Left lung (tissue), 10 donors: ENCODE measurements around the gene APIP. TPM values are rescaled to one million over a fixed set of nuclear protein-coding genes. Genes with fewer than 3 reads are reported as not detected.
"Not testable (repeated sequence)": the region's sequence is repeated elsewhere in the genome, so short reads cannot be mapped to it uniquely, and the experiment has no call there.

ENCODE experiments used
- ATAC-seq: fragments of 200-7000 bp; cut with Tn5 transposase; one replicate; pipeline ENCODE4 v1.9.1; 2020; ENCODE audit warnings: moderate library complexity
- DNase-seq, 4 donors: peaks; one replicate each; pipeline ENCODE4 v3.0.0-alpha.2; 2013 to 2020
- H3K27ac ChIP-seq, 2 donors: fragments of 200-600 bp; sonication (generic) in 1 of 2; one replicate each; pipeline versions ENCODE4 v1.5.0 to v1.8.0; 2020 to 2021
- H3K27me3 ChIP-seq, 2 donors: fragments of 200-600 bp; sonication (generic) in 1 of 2; one replicate each; pipeline versions ENCODE4 v1.5.0 to v1.8.0; 2020 to 2021
- H3K36me3 ChIP-seq, 2 donors: fragments of 200-600 bp; sonication (generic) in 1 of 2; one replicate each; pipeline versions ENCODE4 v1.5.0 to v1.8.0; 2020 to 2021
- H3K4me1 ChIP-seq, 2 donors: fragments of 200-600 bp; one replicate each; pipeline ENCODE4 v1.8.0; 2021
- H3K4me3 ChIP-seq, 2 donors: fragments of 200-600 bp; sonication (generic) in 1 of 2; one replicate each; pipeline versions ENCODE4 v1.5.0 to v1.8.0; 2020 to 2021; ENCODE audit warnings: mild to moderate bottlenecking in 1 of 2
- H3K9me3 ChIP-seq, 2 donors: fragments of 200-600 bp; sonication (generic) in 1 of 2; one replicate each; pipeline versions ENCODE4 v1.5.0 to v1.8.0; 2020 to 2021
- intact Hi-C, 2 donors: fragments of 100-400 bp; cut with DNase I; formaldehyde crosslinking; loops; one replicate each; pipeline versions ENCODE4 v1.11.2 to v1.14.2; 2022
- polyA plus RNA-seq, 6 donors: library from polyadenylated mRNA; unstranded; fragments of 120-200 nt; gene quantifications; one replicate each; pipeline ENCODE4 v1.2.1, GENCODE V29; 2013; ENCODE audit not compliant: insufficient read length in 6 of 6
- total RNA-seq, 2 donors: library from RNA; stranded (reverse); fragmentation: NEBNext Ultra II Directional; extraction: Animal tissue kit (Norgen Biotek cat#: 25700); gene quantifications; one replicate each; pipeline ENCODE4 v1.2.1, GENCODE V29; 2021
- TF ChIP-seq, protein P1 (sequence below), 2 donors: fragments of 200-600 bp; sonication (generic) in 1 of 2; IDR thresholded peaks; one replicate each; pipeline versions ENCODE4 v1.5.0 to v1.8.0; 2021; ENCODE audit warnings: antibody characterized with exemption in 2 of 2
- donor health status: DM: no; HTN: yes; CAD: no.
- donor health status: DM: no; HTN: no; CAD: no.

Gene APIP
- total and polyA plus RNA-seq, 8 donors = 26.4 to 50.4 (median 35.4) TPM

DNA sequence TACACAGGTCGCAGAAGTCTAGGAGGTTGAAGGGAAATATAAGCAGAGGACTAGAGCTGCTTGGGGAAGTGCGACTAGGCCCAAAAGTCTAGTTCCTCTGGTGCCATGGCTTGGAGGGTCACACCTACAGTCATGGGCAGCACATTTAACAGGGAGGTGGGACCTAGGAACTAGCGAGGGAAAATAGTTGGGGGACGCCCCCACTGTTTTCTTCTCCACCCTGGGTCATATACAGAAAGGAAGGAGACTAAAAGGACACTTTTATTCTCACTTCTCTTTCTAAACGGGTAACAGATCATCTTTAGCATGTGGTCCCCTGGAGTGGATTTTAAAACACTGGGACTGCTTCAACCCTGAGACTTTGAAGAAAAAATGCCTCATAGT lies 16.6 kb downstream of the APIP start:
- no peak overlapping the region for H3K4me3 ChIP-seq
- ATAC-seq (no peak), DNase-seq (no peak)
- peaks cover 4 to 69% of the 10 kb centered on the region in 2 donors for H3K9me3 ChIP-seq
- intact Hi-C loops = no loop called here
- H3K4me1 ChIP-seq = no peaks in the 10 kb centered on the region
- no peaks in the 10 kb centered on the region for H3K27me3 ChIP-seq
- H3K36me3 ChIP-seq = peaks cover 0 to 13% of the 10 kb centered on the region in 2 donors
- H3K27ac ChIP-seq = no peak overlapping the region
- TF ChIP-seq, protein P1, sequence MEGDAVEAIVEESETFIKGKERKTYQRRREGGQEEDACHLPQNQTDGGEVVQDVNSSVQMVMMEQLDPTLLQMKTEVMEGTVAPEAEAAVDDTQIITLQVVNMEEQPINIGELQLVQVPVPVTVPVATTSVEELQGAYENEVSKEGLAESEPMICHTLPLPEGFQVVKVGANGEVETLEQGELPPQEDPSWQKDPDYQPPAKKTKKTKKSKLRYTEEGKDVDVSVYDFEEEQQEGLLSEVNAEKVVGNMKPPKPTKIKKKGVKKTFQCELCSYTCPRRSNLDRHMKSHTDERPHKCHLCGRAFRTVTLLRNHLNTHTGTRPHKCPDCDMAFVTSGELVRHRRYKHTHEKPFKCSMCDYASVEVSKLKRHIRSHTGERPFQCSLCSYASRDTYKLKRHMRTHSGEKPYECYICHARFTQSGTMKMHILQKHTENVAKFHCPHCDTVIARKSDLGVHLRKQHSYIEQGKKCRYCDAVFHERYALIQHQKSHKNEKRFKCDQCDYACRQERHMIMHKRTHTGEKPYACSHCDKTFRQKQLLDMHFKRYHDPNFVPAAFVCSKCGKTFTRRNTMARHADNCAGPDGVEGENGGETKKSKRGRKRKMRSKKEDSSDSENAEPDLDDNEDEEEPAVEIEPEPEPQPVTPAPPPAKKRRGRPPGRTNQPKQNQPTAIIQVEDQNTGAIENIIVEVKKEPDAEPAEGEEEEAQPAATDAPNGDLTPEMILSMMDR (IDR thresholded peaks at IDR 0.05) = no peak

DNA sequence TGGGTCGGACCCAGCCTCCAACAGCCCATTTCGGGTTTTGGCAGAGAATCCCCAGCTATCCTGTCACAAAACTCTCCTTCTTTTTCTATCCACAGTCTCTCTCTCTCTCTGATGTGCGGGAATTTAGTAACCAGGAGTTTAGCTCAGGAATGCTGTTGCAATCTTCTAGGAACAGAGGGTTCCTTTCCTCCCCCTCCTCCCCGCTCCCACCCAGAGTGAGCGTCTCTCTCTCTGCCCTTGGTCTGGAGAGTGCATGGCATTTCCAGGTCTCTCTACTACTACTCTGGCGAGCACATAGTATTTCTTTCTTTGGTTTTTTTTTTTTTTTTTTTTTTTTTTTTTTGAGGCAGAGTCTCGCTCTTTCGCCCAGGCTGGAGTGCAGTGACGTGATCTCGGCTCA lies 17.7 kb downstream of the APIP start:
- TF ChIP-seq, protein P1 (IDR thresholded peaks at IDR 0.05) = no peak
- Histone ChIP-seq H3K4me3 (no peak overlapping the region), H3K9me3 (peaks cover 4 to 68% of the 10 kb centered on the region in 2 donors), H3K27me3 (no peaks in the 10 kb centered on the region), H3K4me1 (no peaks in the 10 kb centered on the region), H3K27ac (no peak overlapping the region), H3K36me3 (peaks cover 0 to 13% of the 10 kb centered on the region in 2 donors)
- no peak for ATAC-seq
- intact Hi-C loops = no loop called here
- no peak for DNase-seq

DNA sequence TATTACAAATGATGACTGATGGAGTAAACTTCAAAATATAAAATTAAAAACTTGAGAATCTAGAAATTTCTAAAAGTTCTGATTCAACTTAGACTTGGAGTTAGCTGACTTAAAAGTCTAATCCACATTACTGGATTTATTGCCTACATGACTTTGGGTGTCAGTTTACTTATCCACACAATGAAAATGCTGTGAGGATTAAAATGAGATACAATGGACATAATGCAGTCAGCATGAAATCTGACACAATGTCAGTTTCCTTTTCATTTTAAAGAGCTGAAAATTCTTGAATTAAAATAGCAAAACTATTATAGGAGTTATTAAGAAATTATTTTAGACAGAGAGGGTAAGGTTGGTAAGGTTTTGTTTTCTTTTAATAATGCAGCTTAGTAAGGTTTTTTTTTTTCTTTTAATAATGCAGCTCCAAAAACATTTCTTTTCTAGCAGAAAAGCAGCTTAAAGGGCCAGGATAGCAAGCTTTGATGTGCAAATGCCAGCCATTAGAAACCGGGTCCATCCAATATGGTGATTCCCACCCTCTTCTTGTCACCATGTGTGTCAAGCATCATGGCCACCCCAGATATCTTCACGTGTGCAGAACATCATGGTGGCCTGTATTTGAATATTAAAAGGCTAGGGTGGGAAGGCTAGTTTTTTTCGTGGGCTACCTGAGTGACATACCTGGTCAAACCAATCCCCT lies 18.9 kb downstream of the APIP start:
- DNase-seq (no peak), ATAC-seq (no peak)
- Histone ChIP-seq H3K27me3 (no peaks in the 10 kb centered on the region), H3K4me3 (no peak overlapping the region), H3K4me1 (no peaks in the 10 kb centered on the region), H3K27ac (no peak overlapping the region), H3K9me3 (peaks cover 4 to 60% of the 10 kb centered on the region in 2 donors), H3K36me3 (peaks cover 0 to 13% of the 10 kb centered on the region in 2 donors)
- TF ChIP-seq, protein P1 (IDR thresholded peaks at IDR 0.05) = no peak
- intact Hi-C loops = no loop called here

DNA sequence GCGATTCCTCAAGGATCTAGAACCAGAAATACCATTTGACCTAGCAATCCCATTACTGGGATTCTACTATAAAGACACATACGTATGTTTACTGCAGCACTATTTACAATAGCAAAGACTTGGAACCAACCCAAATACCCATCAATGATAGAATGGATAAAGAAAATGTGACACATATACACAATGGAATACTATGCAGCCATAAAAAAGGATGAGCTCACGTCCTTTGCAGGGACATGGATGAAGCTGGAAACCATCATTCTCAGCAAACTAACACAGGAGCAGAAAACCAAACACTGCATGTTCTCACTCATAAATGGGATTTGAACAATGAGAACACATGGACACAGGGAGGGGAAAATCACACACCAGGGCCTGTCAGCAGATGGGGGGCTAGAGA lies 20.0 kb downstream of the APIP start:
- ATAC-seq, intact Hi-C loops, H3K4me3 ChIP-seq, DNase-seq, H3K27ac ChIP-seq, H3K36me3 ChIP-seq, H3K27me3 ChIP-seq, H3K4me1 ChIP-seq: not testable (repeated sequence)
- peaks cover 4 to 49% of the 10 kb centered on the region in 2 donors for H3K9me3 ChIP-seq

DNA sequence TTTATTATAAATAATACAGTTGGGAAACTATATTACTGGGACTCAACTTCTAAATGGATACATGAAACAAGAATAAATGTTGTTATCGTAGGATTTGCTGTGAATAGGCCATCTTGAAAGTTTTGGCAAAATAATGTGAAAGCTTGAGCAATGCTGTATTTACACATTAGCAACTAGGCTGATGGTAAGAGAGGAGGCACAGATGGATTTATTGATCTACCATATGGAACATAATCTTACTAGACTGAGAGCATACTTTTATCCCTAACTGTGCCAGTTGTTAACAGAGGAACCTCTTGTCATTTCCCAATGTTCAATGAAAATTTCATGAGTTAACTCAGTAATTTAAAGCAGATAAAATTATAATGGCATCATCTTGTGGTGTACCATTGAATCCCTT lies 22.8 kb downstream of the APIP start:
- intact Hi-C loops = loop anchor here in 1 of 2 donors (5.0 kb wide), 1 partner anchor 306 kb away; no protein-coding TSS in a partner anchor
- no peak for ATAC-seq
- Histone ChIP-seq H3K36me3 (peaks cover 0 to 4% of the 10 kb centered on the region in 2 donors), H3K4me1 (no peaks in the 10 kb centered on the region), H3K4me3 (no peak overlapping the region), H3K9me3 (peaks cover 4 to 21% of the 10 kb centered on the region in 2 donors), H3K27ac (no peak overlapping the region), H3K27me3 (no peaks in the 10 kb centered on the region)
- TF ChIP-seq, protein P1 (IDR thresholded peaks at IDR 0.05) = no peak
- no peak for DNase-seq
